Upper lobe of left lung (tissue), 6 donors: ENCODE data around the gene ABLIM2. TPM values are rescaled to one million over a fixed set of nuclear protein-coding genes. Genes with fewer than 3 reads are reported as not detected.

Experiments used
- ATAC-seq, 2 donors: fragments of 200-7000 bp; cut with Tn5 transposase; one replicate each; pipeline ENCODE4 v1.9.1; 2022; ENCODE audit warnings: mild to moderate bottlenecking in 2 of 2, moderate library complexity in 2 of 2; ENCODE audit not compliant: low FRiP score in 2 of 2
- DNase-seq, 2 donors: peaks; one replicate each; pipeline ENCODE4 v3.0.0-alpha.2; 2019 to 2020
- H3K27ac ChIP-seq, 4 donors: fragments of 200-600 bp; sonication (generic); one replicate each; pipeline ENCODE4 v1.5.1; 2016 to 2019
- H3K27me3 ChIP-seq, 4 donors: fragments of 200-600 bp; sonication (generic); one replicate each; pipeline ENCODE4 v1.5.1; 2017 to 2019
- H3K36me3 ChIP-seq, 4 donors: fragments of 200-600 bp; sonication (generic); one replicate each; pipeline ENCODE4 v1.5.1; 2016 to 2019
- H3K4me1 ChIP-seq, 4 donors: fragments of 200-600 bp; sonication (generic); one replicate each; pipeline ENCODE4 v1.5.1; 2018 to 2019
- H3K4me3 ChIP-seq, 4 donors: fragments of 200-600 bp; sonication (generic); one replicate each; pipeline ENCODE4 v1.5.1; 2017 to 2019; ENCODE audit warnings: mild to moderate bottlenecking in 2 of 4, moderate library complexity in 1 of 4
- H3K9me3 ChIP-seq, 4 donors: fragments of 200-600 bp; sonication (generic); one replicate each; pipeline ENCODE4 v1.5.1; 2018 to 2019
- EP300 ChIP-seq, 4 donors: sonication (generic); formaldehyde crosslinking; IDR thresholded peaks; one replicate each; pipeline ENCODE4 v1.5.1; 2017; ENCODE audit warnings: antibody characterized with exemption in 4 of 4, control low read depth in 2 of 4
- POLR2A ChIP-seq, 4 donors: fragments of 450-650 bp; IDR thresholded peaks; one replicate each; pipeline ENCODE4 v1.5.1; 2016 to 2017; ENCODE audit warnings: antibody characterized with exemption in 4 of 4, mild to moderate bottlenecking in 2 of 4
- POLR2AphosphoS5 ChIP-seq, 2 donors: sonication (generic); formaldehyde crosslinking; IDR thresholded peaks; one replicate each; pipeline ENCODE4 v1.5.1; 2017; ENCODE audit warnings: antibody characterized with exemption in 2 of 2
- WGBS, 2 donors: methylation state at CpG; one replicate each; pipeline ENCODE4 v1.1.5; 2017 to 2018; 5-methylcytosine and 5-hydroxymethylcytosine counted together
- total RNA-seq, 6 donors: library from RNA; depleted of rRNA in 4 of 6; stranded (reverse); fragments of >200 nt in 4 of 6; gene quantifications; one replicate each; pipeline versions ENCODE4 v1.1.0 to v1.2.1, GENCODE V29; 2016 to 2021
- TF ChIP-seq, protein P1 (sequence below), 6 experiments: fragments of 450-650 bp in 4 of 6; fragments of 200-600 bp in 2 of 6; sonication (generic) in 2 of 6; IDR thresholded peaks; one replicate each; pipeline ENCODE4 v1.5.1; 2016 to 2019; ENCODE audit warnings: antibody characterized with exemption in 6 of 6
- donor health status: DM: no; HTN: no; CAD: no; lungs with moderate emphysema.
- donor health status: DM: no; HTN: yes; CAD: no; lungs with severe emphysema.

The ABLIM2 gene
- total RNA-seq, 6 donors from 2014 or later: 3.6 to 36.9 (median 8.1) TPM

DNA sequence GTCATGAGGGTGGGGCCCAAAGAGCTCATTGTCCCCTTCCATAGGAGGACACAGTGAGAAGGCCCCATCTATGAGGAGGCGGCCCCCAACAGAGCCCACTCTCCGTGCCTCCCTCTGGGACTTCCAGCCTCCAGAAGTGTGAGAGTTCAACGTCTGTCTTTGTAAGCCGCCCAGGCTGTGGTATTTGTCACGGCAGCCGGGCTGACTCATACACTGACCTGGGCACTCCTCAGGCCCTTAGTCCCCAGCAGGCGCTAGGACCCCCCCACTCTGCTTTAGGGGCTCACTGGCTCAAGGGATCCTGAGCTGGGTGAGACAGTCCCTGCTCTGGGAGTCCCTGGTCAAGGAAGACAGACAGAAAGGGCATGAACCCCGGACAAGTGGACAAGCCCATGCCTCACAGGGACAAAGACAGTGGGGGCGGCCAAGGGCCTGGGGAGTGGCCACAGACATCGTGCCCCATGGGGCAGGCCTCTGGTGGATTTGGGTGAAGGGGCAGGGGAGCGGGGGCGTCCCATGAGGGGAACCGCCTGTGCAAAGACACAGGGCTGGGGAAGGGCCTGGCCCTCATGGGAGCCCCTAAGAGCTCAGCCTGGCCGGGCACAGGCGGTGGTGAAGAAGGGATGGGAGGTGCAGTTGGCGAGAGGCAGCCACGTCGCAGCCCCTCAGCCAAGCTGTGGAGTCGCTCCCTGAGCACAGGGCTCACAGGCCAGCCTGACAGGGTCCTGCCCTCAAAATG is 21.5 kb downstream of the ABLIM2 start:
- Histone ChIP-seq H3K27ac (no peak overlapping the region), H3K36me3 (no peaks in the 10 kb centered on the region), H3K9me3 (no peaks in the 10 kb centered on the region), H3K27me3 (no peaks in the 10 kb centered on the region), H3K4me1 (no peaks in the 10 kb centered on the region), H3K4me3 (no peak overlapping the region)
- DNase-seq (no peak), ATAC-seq (peak in 1 of 2 donors; percentile 11)
- TF ChIP-seq EP300 (IDR thresholded peaks at IDR 0.05): no peak
- no peak for TF ChIP-seq POLR2AphosphoS5 (IDR thresholded peaks at IDR 0.05)
- TF ChIP-seq POLR2A (IDR thresholded peaks at IDR 0.05): no peak
- TF ChIP-seq, protein P1, sequence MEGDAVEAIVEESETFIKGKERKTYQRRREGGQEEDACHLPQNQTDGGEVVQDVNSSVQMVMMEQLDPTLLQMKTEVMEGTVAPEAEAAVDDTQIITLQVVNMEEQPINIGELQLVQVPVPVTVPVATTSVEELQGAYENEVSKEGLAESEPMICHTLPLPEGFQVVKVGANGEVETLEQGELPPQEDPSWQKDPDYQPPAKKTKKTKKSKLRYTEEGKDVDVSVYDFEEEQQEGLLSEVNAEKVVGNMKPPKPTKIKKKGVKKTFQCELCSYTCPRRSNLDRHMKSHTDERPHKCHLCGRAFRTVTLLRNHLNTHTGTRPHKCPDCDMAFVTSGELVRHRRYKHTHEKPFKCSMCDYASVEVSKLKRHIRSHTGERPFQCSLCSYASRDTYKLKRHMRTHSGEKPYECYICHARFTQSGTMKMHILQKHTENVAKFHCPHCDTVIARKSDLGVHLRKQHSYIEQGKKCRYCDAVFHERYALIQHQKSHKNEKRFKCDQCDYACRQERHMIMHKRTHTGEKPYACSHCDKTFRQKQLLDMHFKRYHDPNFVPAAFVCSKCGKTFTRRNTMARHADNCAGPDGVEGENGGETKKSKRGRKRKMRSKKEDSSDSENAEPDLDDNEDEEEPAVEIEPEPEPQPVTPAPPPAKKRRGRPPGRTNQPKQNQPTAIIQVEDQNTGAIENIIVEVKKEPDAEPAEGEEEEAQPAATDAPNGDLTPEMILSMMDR (IDR thresholded peaks at IDR 0.05): no peak
- WGBS, 2 donors: 86 to 100% methylated on average over 8 to 18 of the region's 19 CpGs

DNA sequence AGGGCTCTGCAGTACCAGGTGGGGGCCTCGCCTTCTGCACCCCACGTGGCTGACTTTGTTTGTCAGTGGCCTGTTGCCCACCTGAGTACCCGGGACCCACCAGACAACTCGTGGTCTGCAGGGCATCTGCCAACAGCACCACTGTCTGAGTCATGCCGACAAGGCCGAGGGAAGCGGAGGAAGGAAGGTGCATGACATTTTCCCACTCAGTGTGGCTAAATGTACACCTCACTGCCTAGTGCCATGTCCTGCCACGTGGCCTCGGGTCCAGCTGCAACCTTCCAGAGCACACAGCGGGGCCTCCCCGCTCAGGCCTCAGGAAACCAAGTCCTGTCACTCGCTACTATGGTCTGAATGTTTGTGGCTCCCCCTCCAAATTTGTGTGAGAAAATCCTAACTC is 22.1 kb downstream of the ABLIM2 start:
- Histone ChIP-seq H3K36me3 (no peaks in the 10 kb centered on the region), H3K27me3 (no peaks in the 10 kb centered on the region), H3K9me3 (no peaks in the 10 kb centered on the region), H3K4me3 (no peak overlapping the region), H3K27ac (no peak overlapping the region), H3K4me1 (no peaks in the 10 kb centered on the region)
- WGBS, 2 donors: 87 to 90% methylated on average over 3 to 12 of the region's 12 CpGs
- DNase-seq (no peak), ATAC-seq (peak in 1 of 2 donors; percentile 8)
- TF ChIP-seq EP300 (IDR thresholded peaks at IDR 0.05) (no peak), POLR2A (IDR thresholded peaks at IDR 0.05) (no peak), POLR2AphosphoS5 (IDR thresholded peaks at IDR 0.05) (no peak)
- TF ChIP-seq, protein P1 (IDR thresholded peaks at IDR 0.05): no peak

DNA sequence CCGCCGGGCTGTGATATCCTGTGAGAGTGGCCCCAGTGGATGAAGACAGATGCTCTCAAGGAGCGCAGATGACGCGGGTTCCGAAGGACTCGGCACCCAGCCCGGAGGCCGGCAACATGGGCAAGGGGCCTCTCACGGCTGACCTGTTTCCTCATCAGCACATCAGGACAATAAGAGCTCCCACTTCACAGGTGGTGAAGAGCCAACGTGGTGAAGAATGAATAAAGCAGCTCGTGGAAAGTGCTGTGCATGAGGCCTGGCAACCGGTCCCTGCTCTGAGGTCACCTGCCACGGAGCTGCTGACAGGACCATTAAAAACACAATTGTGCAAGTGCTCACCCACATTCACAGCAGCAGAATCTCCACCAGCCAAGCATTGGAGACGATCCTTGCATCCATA is 22.9 kb downstream of the ABLIM2 start:
- Histone ChIP-seq H3K4me3 (no peak overlapping the region), H3K9me3 (no peaks in the 10 kb centered on the region), H3K36me3 (no peaks in the 10 kb centered on the region), H3K27me3 (no peaks in the 10 kb centered on the region), H3K4me1 (no peaks in the 10 kb centered on the region), H3K27ac (no peak overlapping the region)
- ATAC-seq (no peak), DNase-seq (no peak)
- TF ChIP-seq POLR2AphosphoS5 (IDR thresholded peaks at IDR 0.05): no peak
- TF ChIP-seq, protein P1 (IDR thresholded peaks at IDR 0.05): no peak
- no peak for TF ChIP-seq EP300 (IDR thresholded peaks at IDR 0.05)
- TF ChIP-seq POLR2A (IDR thresholded peaks at IDR 0.05): no peak
- WGBS, 2 donors: 86 to 87% methylated on average over 15 of the region's 15 CpGs

DNA sequence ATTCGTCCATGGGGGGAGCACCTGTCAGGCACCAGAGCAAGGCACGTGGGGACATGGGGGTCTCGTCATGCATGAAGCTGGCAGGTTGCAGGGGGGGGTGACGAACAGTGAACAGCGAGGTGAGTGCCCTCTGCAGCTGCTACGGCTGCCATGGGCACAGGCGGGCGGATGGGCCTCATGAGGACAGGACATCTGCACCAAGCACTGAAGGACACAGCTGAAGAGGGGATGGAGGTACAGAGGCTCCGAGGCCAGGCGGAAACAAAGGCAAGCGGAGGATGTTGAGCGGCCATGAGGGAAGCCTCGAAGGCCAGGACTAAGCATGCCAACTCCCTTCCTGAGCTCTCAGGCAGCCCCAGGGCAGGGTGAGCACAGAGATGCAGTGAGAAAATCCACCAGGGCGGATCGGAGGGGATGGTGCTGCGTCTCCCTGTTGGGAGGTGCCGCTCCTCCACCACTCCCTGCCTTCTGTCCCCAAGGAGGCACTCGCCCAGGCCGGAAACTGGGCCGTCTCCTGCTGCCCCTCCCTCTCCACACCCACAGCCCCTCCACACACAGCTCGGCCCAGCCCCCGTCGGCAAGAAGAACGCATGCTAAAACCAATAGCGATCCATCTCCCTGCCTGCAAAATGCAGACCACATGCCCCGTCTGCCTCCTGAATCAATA is 24.6 kb downstream of the ABLIM2 start:
- TF ChIP-seq POLR2AphosphoS5 (IDR thresholded peaks at IDR 0.05): no peak
- TF ChIP-seq, protein P1 (IDR thresholded peaks at IDR 0.05): no peak
- TF ChIP-seq EP300 (IDR thresholded peaks at IDR 0.05): no peak
- TF ChIP-seq POLR2A (IDR thresholded peaks at IDR 0.05): no peak
- Histone ChIP-seq H3K27me3 (no peaks in the 10 kb centered on the region), H3K4me1 (no peaks in the 10 kb centered on the region), H3K27ac (peak overlapping the region in 1 of 4 donors; percentile 32), H3K9me3 (no peaks in the 10 kb centered on the region), H3K4me3 (no peak overlapping the region), H3K36me3 (no peaks in the 10 kb centered on the region)
- DNase-seq (no peak), ATAC-seq (no peak)
- 63 to 78% methylated on average over 24 to 26 of the region's 26 CpGs for WGBS, 2 donors
